Liver (tissue), 9 donors: ENCODE results near the gene PTGDR. TPM values are rescaled to one million over a fixed set of nuclear protein-coding genes. Genes with fewer than 3 reads are reported as not detected.
A peak's percentile ranks its signal among the peaks of the same experiment; 100 is the strongest.

Source experiments
- DNase-seq: peaks from one replicate; pipeline ENCODE4 v3.0.0-alpha.2; 2017; ENCODE audit warnings: low spot score
- H3K27ac ChIP-seq, 2 donors: one replicate each; pipeline ENCODE4 v1.7.0; 2013; ENCODE audit warnings: inconsistent platforms in 2 of 2, low read length in 2 of 2, control low read depth in 1 of 2, low read depth in 1 of 2, mild to moderate bottlenecking in 1 of 2
- H3K27me3 ChIP-seq, 4 donors: one replicate each; pipeline versions ENCODE4 v1.6.1 to v1.7.0; 2013; ENCODE audit warnings: low read length in 3 of 4, inconsistent platforms in 1 of 4, mild to moderate bottlenecking in 1 of 4, moderate library complexity in 1 of 4; ENCODE audit not compliant: control insufficient read depth in 4 of 4, insufficient read depth in 4 of 4
- H3K36me3 ChIP-seq, 4 donors: one replicate each; pipeline versions ENCODE4 v1.6.1 to v1.7.0; 2013; ENCODE audit warnings: low read length in 3 of 4, mild to moderate bottlenecking in 3 of 4, low read depth in 1 of 4, moderate library complexity in 1 of 4; ENCODE audit not compliant: control insufficient read depth in 4 of 4, insufficient read depth in 3 of 4
- H3K4me1 ChIP-seq, 4 donors: one replicate each; pipeline versions ENCODE4 v1.6.1 to v1.7.0; 2013; ENCODE audit warnings: low read length in 3 of 4, mild to moderate bottlenecking in 3 of 4, moderate library complexity in 1 of 4; ENCODE audit not compliant: control insufficient read depth in 4 of 4, insufficient read depth in 4 of 4
- H3K4me3 ChIP-seq, 3 donors: one replicate each; pipeline versions ENCODE4 v1.6.1 to v1.7.0; 2013; ENCODE audit warnings: low read length in 3 of 3, control low read depth in 1 of 3, low read depth in 1 of 3, mild to moderate bottlenecking in 1 of 3
- H3K9ac ChIP-seq, 2 donors: one replicate each; pipeline ENCODE4 v1.7.0; 2013; ENCODE audit warnings: low read length in 2 of 2, mild to moderate bottlenecking in 2 of 2, moderate library complexity in 2 of 2, control low read depth in 1 of 2, low read depth in 1 of 2
- H3K9me3 ChIP-seq, 4 donors: one replicate each; pipeline versions ENCODE4 v1.6.1 to v1.7.0; 2013; ENCODE audit warnings: low read length in 3 of 4; ENCODE audit not compliant: control insufficient read depth in 4 of 4
- ATF3 ChIP-seq: IDR thresholded peaks from 2 replicates; pipeline ENCODE4 v1.6.1; 2016; ENCODE audit warnings: antibody characterized with exemption
- CTCF ChIP-seq: fragments of 150-350 bp; IDR thresholded peaks from 2 replicates; pipeline ENCODE4 v1.5.1; 2017; ENCODE audit warnings: improper control_type of control experiment, low read depth, low read length; ENCODE audit not compliant: missing input control
- EGR1 ChIP-seq, 2 donors: IDR thresholded peaks; 2 replicates each; pipeline ENCODE4 v1.6.1; 2016 to 2018; ENCODE audit warnings: antibody characterized with exemption in 2 of 2, low read depth in 2 of 2
- FOXA2 ChIP-seq: IDR thresholded peaks from 2 replicates; pipeline ENCODE4 v1.6.1; 2016; ENCODE audit warnings: antibody characterized with exemption
- GABPA ChIP-seq, 2 donors: IDR thresholded peaks in 1 of 2; conservative IDR thresholded peaks in 1 of 2; 2 replicates each; pipeline ENCODE4 v1.6.1; 2016; ENCODE audit warnings: antibody characterized with exemption in 2 of 2, mild to moderate bottlenecking in 1 of 2, moderate library complexity in 1 of 2
- HNF4A ChIP-seq, 2 donors: conservative IDR thresholded peaks; 2 replicates each; pipeline ENCODE4 v1.6.1; 2016; ENCODE audit warnings: antibody characterized with exemption in 2 of 2, mild to moderate bottlenecking in 2 of 2
- HNF4G ChIP-seq: IDR thresholded peaks from 2 replicates; pipeline ENCODE4 v1.6.1; 2016; ENCODE audit warnings: antibody characterized with exemption
- JUND ChIP-seq, 2 donors: IDR thresholded peaks; 2 replicates each; pipeline ENCODE4 v1.6.1; 2016; ENCODE audit warnings: antibody characterized with exemption in 2 of 2
- NR2F2 ChIP-seq: IDR thresholded peaks from 2 replicates; pipeline ENCODE4 v1.6.1; 2016; ENCODE audit warnings: antibody characterized with exemption
- RAD21 ChIP-seq, 2 donors: IDR thresholded peaks; 2 replicates each; pipeline ENCODE4 v1.6.1; 2016; ENCODE audit warnings: antibody characterized with exemption in 2 of 2, mild to moderate bottlenecking in 2 of 2
- SP1 ChIP-seq: IDR thresholded peaks from 2 replicates; pipeline ENCODE4 v1.6.1; 2018; ENCODE audit warnings: antibody characterized with exemption, mild to moderate bottlenecking
- TAF1 ChIP-seq: conservative IDR thresholded peaks from 2 replicates; pipeline ENCODE4 v1.6.1; 2016; ENCODE audit warnings: antibody characterized with exemption, mild to moderate bottlenecking
- YY1 ChIP-seq: IDR thresholded peaks from 2 replicates; pipeline ENCODE4 v1.6.1; 2016; ENCODE audit warnings: antibody characterized with exemption, mild to moderate bottlenecking
- ZBTB33 ChIP-seq: IDR thresholded peaks from 2 replicates; pipeline ENCODE4 v1.6.1; 2016; ENCODE audit warnings: antibody characterized with exemption
- WGBS: extraction: QIAGEN DNeasy Blood & Tissue Kit; methylation state at CpG from one replicate; pipeline ENCODE4 v1.1.7; 2013; 5-methylcytosine and 5-hydroxymethylcytosine counted together
- polyA plus RNA-seq, 2 donors: library from polyadenylated mRNA; stranded (reverse) in 1 of 2; unstranded in 1 of 2; fragments of 200-250 nt in 1 of 2; fragments of >200 nt in 1 of 2; fragmentation: Nextera tagmentation in 1 of 2; extraction: Ambion mirVana in 1 of 2; gene quantifications; one replicate each; pipeline versions ENCODE4 v1.2.1 to v1.2.3, GENCODE V29; 2013 to 2015
- total RNA-seq, 2 donors: library from RNA; depleted of rRNA; stranded (reverse); fragments of >200 nt; gene quantifications; one replicate each; pipeline ENCODE4 v1.2.3, GENCODE V29; 2014
- TF ChIP-seq, protein P1 (sequence below): IDR thresholded peaks from 2 replicates; pipeline ENCODE4 v1.6.1; 2016; ENCODE audit warnings: antibody characterized with exemption
- donor health status: healthy.
- donor health status: healthy.
- donor health status: healthy.
- donor health status: healthy.
- donor health status: healthy.

Gene PTGDR
- total RNA-seq (1 to 10 TPM in 1 of 2 donors, under 1 TPM in 1; 0.42 to 1.4 TPM), polyA plus RNA-seq (under 1 TPM; 0.14 to 0.46 TPM)

DNA sequence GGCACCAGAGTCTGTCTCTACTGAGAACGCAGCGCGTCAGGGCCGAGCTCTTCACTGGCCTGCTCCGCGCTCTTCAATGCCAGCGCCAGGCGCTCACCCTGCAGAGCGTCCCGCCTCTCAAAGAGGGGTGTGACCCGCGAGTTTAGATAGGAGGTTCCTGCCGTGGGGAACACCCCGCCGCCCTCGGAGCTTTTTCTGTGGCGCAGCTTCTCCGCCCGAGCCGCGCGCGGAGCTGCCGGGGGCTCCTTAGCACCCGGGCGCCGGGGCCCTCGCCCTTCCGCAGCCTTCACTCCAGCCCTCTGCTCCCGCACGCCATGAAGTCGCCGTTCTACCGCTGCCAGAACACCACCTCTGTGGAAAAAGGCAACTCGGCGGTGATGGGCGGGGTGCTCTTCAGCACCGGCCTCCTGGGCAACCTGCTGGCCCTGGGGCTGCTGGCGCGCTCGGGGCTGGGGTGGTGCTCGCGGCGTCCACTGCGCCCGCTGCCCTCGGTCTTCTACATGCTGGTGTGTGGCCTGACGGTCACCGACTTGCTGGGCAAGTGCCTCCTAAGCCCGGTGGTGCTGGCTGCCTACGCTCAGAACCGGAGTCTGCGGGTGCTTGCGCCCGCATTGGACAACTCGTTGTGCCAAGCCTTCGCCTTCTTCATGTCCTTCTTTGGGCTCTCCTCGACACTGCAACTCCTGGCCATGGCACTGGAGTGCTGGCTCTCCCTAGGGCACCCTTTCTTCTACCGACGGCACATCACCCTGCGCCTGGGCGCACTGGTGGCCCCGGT, at the start of gene PTGDR:
Gene PTGDR (plus strand): TSS at position 198 of the 778 bp plus-strand sequence. CDS start 117 bp downstream, at position 315.
- peaks cover 2 to 15% (median 7%) of the 10 kb centered on the region in 4 donors for H3K4me1 ChIP-seq
- TF ChIP-seq EGR1 (IDR thresholded peaks at IDR 0.05; ENCODE audit: low read depth in 2 of 2) (no peak), HNF4A (conservative IDR thresholded peaks at IDR 0.05) (no peak), GABPA (IDR thresholded peaks at IDR 0.05 in 1 of 2, conservative IDR thresholded peaks at IDR 0.05 in 1 of 2) (no peak), YY1 (no peak), CTCF (no peak), NR2F2 (no peak)
- TF ChIP-seq, protein P1, sequence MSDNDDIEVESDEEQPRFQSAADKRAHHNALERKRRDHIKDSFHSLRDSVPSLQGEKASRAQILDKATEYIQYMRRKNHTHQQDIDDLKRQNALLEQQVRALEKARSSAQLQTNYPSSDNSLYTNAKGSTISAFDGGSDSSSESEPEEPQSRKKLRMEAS, result no peak
- DNase-seq, result no peak
- H3K27ac ChIP-seq, result peak within 1 kb of the TSS in 1 of 2 donors; percentile 8
- 4% methylated on average over 63 of the region's 63 CpGs for WGBS
- no peaks in the 10 kb centered on the region for H3K9me3 ChIP-seq
- H3K27me3 ChIP-seq, result peaks cover 0 to 11% (median 6%) of the 10 kb centered on the region in 4 donors
- no peak within 1 kb of the TSS for H3K9ac ChIP-seq
- peak within 1 kb of the TSS in 2 of 3 donors; percentile 29 to 37 for H3K4me3 ChIP-seq
- no peaks in the 10 kb centered on the region for H3K36me3 ChIP-seq

DNA sequence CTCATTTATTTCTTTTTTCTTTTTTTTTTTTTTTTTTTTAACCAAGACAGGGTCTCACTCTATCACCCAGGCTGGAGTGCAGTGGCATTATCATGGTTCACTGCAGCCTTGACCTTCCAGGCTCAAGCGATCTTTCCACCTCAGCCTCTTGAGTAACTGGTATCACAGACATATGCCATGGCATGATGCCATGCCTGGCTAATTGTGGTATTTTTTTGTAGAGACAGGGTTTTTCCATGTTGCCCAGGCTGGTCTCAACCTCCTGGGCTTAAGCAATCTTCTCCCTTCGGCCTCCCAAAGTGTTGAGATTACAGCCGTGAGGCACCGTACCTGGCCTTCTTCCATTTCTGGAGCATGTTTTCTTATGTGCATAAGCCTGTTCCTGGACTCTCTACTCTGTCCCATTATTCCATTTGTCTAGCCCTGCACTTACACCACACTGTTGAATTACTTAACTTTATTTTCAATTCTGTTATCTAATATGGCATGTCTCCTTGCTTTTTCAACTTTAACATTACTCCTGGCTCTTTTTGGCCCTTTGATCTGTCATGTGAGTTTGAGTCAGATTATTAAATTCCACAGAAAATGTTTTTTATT, 47.9 kb upstream of the PTGDR start:
- 93% methylated on average over 4 of the region's 4 CpGs for WGBS
- TF ChIP-seq, protein P1, result no peak
- DNase-seq, result no peak

GRCh38 chr14:52220924-52221811, 46.3 kb upstream of the PTGDR start:
- WGBS, result 66% methylated on average over 7 of the region's 7 CpGs
- Histone ChIP-seq H3K27ac (no peak overlapping the region), H3K9ac (no peak overlapping the region)
- TF ChIP-seq SP1 (no peak), NR2F2 (no peak), ZBTB33 (no peak), RAD21 (IDR thresholded peaks at IDR 0.05) (no peak), JUND (IDR thresholded peaks at IDR 0.05) (no peak), GABPA (IDR thresholded peaks at IDR 0.05 in 1 of 2, conservative IDR thresholded peaks at IDR 0.05 in 1 of 2) (no peak), HNF4G (no peak), FOXA2 (no peak), ATF3 (no peak), HNF4A (conservative IDR thresholded peaks at IDR 0.05) (no peak), TAF1 (no peak)
- TF ChIP-seq, protein P1, result no peak

More for the DNA sequence above, 47.9 kb upstream of the PTGDR start:
- Histone ChIP-seq H3K9me3 (no peaks in the 10 kb centered on the region), H3K4me1 (peaks cover 0 to 2% (median 0%) of the 10 kb centered on the region in 4 donors), H3K27me3 (no peaks in the 10 kb centered on the region), H3K4me3 (no peak overlapping the region), H3K36me3 (no peaks in the 10 kb centered on the region), H3K27ac (no peak overlapping the region), H3K9ac (no peak overlapping the region)

More at GRCh38 chr14:52220924-52221811, 46.3 kb upstream of the PTGDR start:
- Histone ChIP-seq H3K36me3 (no peaks in the 10 kb centered on the region), H3K27me3 (no peaks in the 10 kb centered on the region), H3K4me3 (peak overlapping the region in 1 of 3 donors; percentile 12), H3K4me1 (peaks cover 0 to 2% (median 0%) of the 10 kb centered on the region in 4 donors), H3K9me3 (no peaks in the 10 kb centered on the region)
- DNase-seq, result no peak
